ENCODE data around the gene KIFC3. TPM values are rescaled to one million over a fixed set of nuclear protein-coding genes. Genes with fewer than 3 reads are reported as not detected.

KIFC3 gene
- total RNA-seq, 2 experiments from 2014 or later: 0.54 to 0.89 TPM

DNA sequence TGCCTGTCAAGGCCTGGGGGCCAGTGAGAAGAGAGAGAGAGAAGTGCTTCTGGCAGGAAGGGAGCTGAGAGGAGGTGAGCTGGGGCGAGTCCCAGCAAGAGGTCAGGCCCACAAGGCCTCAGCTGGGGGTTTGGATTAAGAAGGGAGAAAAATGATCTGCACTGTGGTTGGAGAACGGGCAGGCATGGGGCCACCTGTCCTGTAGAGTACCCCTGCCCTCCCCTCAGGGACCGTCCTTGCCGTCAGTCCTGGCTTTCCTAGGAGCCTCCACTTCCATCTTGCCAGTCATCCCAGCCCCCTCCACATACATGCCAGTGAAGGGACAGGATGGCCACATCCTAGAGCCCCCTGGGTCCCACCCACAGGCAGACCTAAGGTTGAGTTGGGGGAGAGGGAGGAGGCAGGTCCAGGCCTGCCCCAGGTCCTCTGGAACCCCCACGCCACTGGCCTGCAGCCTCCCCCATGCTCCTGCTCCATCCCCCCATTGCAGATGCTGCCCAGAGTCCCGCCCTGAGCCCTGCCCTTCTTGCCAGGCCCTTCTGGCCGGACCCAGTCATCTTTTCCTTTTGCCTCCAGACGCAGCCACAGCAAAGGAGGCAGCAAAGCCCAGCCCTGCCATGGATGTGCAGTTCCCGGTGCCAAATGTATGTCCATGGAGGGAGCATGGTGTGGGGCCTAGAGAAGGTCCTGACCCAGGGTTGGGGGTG is 47.8 kb downstream of the KIFC3 start:
- ChIA-PET CTCF (interaction anchor here (4.4 kb wide), 1 partner anchor 18 kb away, joined by 24 read pairs; the partner anchor contains the start of gene KATNB1), POLR2A (interaction anchor here (1.7 kb wide), 1 partner anchor 9 kb away, joined by 3 read pairs; no protein-coding TSS in a partner anchor)
- no peaks in the 10 kb centered on the region for H3K9me3 Mint-ChIP-seq
- H3K27me3 Mint-ChIP-seq: no peaks in the 10 kb centered on the region
- H3K4me3 Mint-ChIP-seq: no peak overlapping the region
- peaks cover 4% of the 10 kb centered on the region for H3K4me1 Mint-ChIP-seq (ENCODE audit: low read depth)
- intact Hi-C loops (cut with micrococcal nuclease): no loop called here
- TF ChIP-seq, protein P1, sequence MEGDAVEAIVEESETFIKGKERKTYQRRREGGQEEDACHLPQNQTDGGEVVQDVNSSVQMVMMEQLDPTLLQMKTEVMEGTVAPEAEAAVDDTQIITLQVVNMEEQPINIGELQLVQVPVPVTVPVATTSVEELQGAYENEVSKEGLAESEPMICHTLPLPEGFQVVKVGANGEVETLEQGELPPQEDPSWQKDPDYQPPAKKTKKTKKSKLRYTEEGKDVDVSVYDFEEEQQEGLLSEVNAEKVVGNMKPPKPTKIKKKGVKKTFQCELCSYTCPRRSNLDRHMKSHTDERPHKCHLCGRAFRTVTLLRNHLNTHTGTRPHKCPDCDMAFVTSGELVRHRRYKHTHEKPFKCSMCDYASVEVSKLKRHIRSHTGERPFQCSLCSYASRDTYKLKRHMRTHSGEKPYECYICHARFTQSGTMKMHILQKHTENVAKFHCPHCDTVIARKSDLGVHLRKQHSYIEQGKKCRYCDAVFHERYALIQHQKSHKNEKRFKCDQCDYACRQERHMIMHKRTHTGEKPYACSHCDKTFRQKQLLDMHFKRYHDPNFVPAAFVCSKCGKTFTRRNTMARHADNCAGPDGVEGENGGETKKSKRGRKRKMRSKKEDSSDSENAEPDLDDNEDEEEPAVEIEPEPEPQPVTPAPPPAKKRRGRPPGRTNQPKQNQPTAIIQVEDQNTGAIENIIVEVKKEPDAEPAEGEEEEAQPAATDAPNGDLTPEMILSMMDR (IDR thresholded peaks at IDR 0.05): no peak
- ATAC-seq: no peak
- peaks cover 7% of the 10 kb centered on the region for H3K36me3 Mint-ChIP-seq (ENCODE audit: low read depth)
- DNase-seq: no peak
- no peak overlapping the region for H3K27ac Mint-ChIP-seq

DNA sequence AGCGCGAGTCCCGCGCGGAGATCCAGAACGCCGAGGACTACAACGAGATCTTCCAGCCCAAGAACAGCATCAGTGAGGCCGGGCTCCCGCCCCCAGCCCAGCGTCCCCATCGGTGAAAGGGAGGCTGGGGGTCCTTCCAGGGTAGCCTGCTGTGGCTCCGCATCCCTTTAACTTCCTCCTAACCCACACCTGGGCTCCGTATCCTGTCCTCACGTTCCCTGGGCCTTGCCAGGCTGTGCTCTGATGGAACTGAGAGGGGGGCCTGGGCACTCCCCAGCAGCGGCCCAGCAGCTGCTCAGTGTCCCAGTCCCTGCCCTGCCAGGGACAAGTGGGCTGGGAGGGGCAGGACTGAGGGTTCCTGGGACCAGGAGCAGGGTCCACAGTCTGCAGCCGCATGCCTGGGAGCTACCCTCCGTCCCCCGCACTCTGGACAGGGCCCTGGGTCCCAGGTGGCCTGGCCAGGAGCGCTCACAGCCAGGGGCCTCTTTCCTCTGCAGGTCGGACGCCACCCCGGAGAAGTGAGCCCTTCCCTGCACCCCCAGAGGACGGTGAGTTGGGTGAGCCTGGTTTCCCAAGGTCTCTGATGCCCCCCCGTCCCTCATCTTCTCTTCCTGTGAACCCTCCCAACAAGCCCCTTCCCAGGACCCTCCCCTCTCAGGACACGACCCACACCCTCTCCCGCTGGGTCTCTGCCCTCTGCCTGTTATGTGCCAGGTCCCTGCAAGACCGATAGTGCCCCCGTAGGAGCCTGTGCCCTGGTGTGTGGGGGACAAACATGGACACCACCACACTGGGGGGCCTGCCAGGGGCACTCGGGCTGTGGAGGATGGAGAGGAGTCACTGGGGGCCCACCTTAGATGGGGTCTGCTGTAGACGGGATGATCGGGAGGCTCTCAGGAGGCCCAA is 48.6 kb downstream of the KIFC3 start:
- H3K9me3 Mint-ChIP-seq: no peaks in the 10 kb centered on the region
- CTCF ChIA-PET: interaction anchor here (4.4 kb wide), 1 partner anchor 17 kb away, joined by 24 read pairs; the partner anchor contains the start of gene KATNB1
- no peak overlapping the region for H3K4me3 Mint-ChIP-seq
- TF ChIP-seq, protein P1 (IDR thresholded peaks at IDR 0.05): no peak
- DNase-seq (no peak), ATAC-seq (no peak)
- intact Hi-C loops (cut with micrococcal nuclease): no loop called here
- no peak overlapping the region for H3K27ac Mint-ChIP-seq
- POLR2A ChIA-PET: interaction anchor here (1.7 kb wide), 1 partner anchor 8 kb away, joined by 3 read pairs; no protein-coding TSS in a partner anchor
- peaks cover 4% of the 10 kb centered on the region for H3K4me1 Mint-ChIP-seq (ENCODE audit: low read depth)
- peaks cover 7% of the 10 kb centered on the region for H3K36me3 Mint-ChIP-seq (ENCODE audit: low read depth)
- H3K27me3 Mint-ChIP-seq: no peaks in the 10 kb centered on the region

DNA sequence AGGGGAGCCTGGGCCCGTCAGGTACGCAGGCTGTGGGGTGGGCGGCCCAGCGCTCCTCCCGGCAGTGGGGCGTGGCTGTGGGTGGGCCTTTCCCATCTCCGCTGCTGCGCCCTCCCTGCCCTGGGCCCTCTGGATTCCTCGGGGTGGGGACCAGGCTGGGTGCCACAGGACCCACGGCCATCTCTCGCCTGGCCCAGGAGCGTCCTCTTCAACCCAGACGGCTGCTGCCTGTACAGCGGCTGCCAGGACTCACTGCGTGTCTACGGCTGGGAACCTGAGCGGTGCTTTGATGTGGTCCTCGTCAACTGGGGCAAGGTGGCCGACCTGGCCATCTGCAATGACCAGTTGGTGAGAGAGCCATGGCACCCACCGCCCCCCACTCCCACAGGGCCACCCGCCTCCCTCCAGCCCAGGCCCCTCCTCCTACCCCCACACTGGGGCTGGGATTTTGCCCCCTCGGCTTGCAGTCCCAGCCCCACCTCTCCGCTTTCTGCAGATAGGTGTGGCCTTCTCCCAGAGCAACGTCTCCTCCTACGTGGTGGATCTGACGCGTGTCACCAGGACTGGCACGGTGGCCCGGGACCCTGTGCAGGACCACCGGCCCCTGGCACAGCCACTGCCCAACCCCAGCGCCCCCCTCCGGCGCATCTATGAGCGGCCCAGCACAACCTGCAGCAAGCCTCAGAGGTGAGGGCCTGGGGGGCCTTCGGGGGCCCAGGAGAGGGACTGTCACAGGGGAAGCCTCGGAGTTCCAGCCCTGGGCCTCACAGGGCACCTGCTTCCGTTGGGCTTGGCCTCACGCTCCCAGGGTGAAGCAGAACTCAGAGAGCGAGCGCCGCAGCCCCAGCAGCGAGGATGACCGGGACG is 49.5 kb downstream of the KIFC3 start:
- Mint-ChIP-seq H3K27me3 (no peaks in the 10 kb centered on the region), H3K36me3 (ENCODE audit: low read depth) (peaks cover 7% of the 10 kb centered on the region), H3K4me3 (no peak overlapping the region), H3K27ac (no peak overlapping the region), H3K4me1 (ENCODE audit: low read depth) (no peaks in the 10 kb centered on the region), H3K9me3 (no peaks in the 10 kb centered on the region)
- ATAC-seq (no peak), DNase-seq (no peak)
- intact Hi-C loops (cut with micrococcal nuclease): no loop called here
- ChIA-PET CTCF (no interaction called here), POLR2A (no interaction called here)
- TF ChIP-seq, protein P1 (IDR thresholded peaks at IDR 0.05): no peak

DNA sequence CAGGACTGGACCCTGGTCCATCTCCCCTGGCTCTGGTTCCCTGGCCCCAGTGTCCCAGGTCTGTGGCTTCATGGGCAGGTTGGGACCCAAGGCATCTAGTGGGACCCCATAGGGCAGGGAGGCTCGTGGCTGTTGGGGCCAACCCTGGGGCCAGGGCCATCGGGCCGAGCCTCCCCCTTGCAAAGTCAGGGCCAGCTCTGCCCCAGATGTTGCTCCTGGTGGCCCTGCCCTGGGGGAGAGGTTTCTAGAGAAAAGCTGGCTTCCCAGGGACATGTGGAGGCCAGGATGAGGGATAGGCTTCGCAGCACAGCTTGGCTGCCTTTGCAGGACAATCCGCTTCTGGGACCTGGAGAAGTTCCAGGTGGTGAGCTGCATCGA is 50.1 kb downstream of the KIFC3 start:
- Mint-ChIP-seq H3K4me3 (no peak overlapping the region), H3K9me3 (no peaks in the 10 kb centered on the region), H3K36me3 (ENCODE audit: low read depth) (peaks cover 7% of the 10 kb centered on the region), H3K27me3 (no peaks in the 10 kb centered on the region), H3K4me1 (ENCODE audit: low read depth) (no peaks in the 10 kb centered on the region), H3K27ac (no peak overlapping the region)
- DNase-seq (no peak), ATAC-seq (no peak)
- CTCF ChIA-PET: interaction anchor here (1.1 kb wide), 1 partner anchor 175 kb away, joined by 3 read pairs; no protein-coding TSS in a partner anchor
- TF ChIP-seq, protein P1 (IDR thresholded peaks at IDR 0.05): no peak
- intact Hi-C loops (cut with micrococcal nuclease): no loop called here
- POLR2A ChIA-PET: no interaction called here

Data from activated CD8-positive, alpha-beta T cell treated with anti-CD3 and anti-CD28 coated beads for 36 hours (primary cell).